ENCODE data around the gene RBSN. TPM values are rescaled to one million over a fixed set of nuclear protein-coding genes. Genes with fewer than 3 reads are reported as not detected.

The RBSN gene
- polyA plus RNA-seq, 4 donors, result 22.5 to 29.4 (median 26.5) TPM

GRCh38 chr3:15063656-15064286 is 35.2 kb downstream of the RBSN start:
- no peak for DNase-seq (ENCODE audit: low read depth in 4 of 4, low spot score in 3 of 4)

DNA sequence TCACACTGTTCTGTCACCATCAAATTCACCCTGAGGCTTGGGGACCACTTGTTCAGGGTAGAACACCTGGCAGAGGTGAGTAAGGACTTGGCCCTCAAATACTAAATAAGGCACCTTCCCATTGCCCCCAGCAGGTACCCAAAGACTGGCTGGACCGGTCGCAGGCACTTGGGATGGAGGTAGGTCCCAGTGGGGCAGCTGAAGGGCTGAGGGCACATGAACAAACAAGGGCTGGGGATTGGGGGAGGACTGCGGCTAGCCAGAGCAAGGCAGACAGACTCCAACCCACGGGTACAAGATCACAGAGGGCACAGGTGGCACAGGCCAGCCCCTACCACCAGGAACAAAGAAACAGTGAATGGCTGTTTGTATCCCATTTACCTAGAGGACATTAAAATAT is 35.7 kb downstream of the RBSN start:
- no peak for DNase-seq (ENCODE audit: low read depth in 4 of 4, low spot score in 3 of 4)

- DNase-seq (ENCODE audit: low read depth in 4 of 4, low spot score in 3 of 4), result no peak
Observed at GRCh38 chr3:15060029-15060428, 38.9 kb downstream of the RBSN start.

DNA sequence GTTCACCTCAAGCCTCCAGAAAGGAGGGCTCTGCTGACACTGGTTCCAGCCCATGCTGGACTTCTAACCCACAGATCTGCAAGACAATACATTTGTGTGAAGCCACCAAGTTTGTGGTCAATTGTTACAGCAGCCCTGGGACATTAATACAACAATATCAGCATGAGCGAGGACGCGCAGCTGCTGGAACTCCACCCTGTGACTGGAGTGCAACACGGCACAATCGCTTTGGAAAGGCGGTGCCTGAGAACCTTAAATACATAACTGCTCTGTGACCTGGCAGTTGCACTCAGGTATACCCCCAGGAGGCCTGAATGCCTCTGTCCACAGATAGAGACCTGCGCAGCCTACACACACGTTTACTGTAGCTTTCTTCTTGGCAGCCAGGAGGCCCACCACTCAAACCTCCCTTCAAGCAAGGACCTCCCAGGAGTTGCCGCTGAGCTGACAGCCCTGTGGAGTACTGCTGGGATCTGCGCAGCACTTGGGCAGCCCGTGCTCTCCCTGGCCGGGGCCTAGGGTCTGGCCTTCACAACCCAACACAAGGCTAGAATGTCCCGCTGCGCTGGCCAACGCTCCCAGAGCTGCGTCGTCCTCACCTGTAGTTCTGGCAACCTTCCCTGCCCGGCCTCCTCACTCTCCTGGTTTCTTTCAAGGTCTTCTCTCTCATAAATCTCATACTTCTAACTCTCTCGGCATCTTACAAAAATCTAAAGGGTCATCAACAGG is 42.1 kb downstream of the RBSN start:
- DNase-seq (ENCODE audit: low read depth in 4 of 4, low spot score in 3 of 4), result no peak

DNA sequence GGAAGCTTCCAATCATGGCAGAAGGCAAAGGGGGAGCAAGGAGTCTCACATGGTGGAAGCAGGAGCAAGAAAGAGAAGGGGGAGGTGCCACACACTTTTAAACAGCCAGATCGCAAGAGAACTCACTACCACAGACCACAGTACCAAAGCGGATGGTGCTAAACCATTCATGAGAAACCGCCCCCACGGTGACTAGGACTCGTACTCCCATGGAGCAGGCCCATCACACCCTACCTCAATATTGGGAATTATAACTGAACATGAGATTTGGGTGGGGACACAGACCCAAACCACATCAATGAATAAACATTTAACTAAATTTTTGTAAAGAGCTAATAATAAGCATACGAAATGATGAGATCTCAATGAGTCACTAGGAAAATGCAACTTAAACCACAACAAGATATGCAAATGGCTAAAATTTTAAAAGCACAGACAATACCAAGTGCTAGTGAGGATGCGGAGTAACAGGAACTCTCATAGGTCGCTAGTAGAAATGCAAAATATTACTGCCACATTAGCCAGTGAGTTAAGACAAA is 43.9 kb downstream of the RBSN start:
- no peak for DNase-seq (ENCODE audit: low read depth in 4 of 4, low spot score in 3 of 4)

DNA sequence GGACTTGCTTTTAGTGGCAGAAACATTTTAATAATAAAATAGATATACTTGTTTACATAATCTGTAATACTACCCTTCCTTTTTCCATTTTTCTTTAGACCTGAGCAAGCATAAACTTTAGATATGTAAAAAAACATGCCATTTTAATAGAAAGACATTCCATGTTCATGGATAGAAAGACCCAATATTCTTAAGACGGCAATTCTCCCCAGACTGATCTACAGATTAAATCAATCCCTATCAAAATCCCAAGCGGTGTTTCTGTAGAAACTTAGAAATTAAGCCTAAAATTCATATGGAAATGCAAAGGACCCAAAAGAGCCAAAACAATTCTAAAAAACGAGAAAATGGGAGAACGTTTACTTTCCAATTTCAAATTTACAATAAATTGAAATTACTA is 45.4 kb downstream of the RBSN start:
- no peak for DNase-seq (ENCODE audit: low read depth in 4 of 4, low spot score in 3 of 4)

GRCh38 chr3:15052335-15053242 is 46.4 kb downstream of the RBSN start:
- no peak for DNase-seq (ENCODE audit: low read depth in 4 of 4, low spot score in 3 of 4)

DNA sequence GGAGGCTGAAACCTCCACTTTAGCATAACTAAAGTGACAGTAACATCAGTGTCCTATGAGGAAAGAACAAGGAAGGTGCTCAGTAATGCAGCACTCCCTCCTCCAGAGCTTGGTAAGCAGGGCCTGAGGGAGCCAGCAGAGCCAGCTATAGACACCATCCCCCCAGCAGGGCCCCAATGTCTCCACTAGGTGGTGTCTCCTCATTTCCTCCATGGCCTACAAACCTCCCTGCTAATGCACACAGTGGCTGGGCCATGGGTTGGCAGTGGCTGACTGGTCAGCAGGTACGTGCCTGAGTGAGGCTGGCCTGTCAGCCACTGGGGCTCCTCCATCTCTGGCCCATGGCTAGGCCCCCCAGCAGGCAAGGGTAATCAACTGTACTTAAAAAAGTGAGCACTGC is 47.4 kb downstream of the RBSN start:
- DNase-seq (ENCODE audit: low read depth in 4 of 4, low spot score in 3 of 4), result no peak

GRCh38 chr3:15050405-15051092 is 48.4 kb downstream of the RBSN start:
- no peak for DNase-seq (ENCODE audit: low read depth in 4 of 4, low spot score in 3 of 4)

- DNase-seq (ENCODE audit: low read depth in 4 of 4, low spot score in 3 of 4), result no peak
Observed at GRCh38 chr3:15049584-15049983, 49.4 kb downstream of the RBSN start.

- no peak for DNase-seq (ENCODE audit: low read depth in 4 of 4, low spot score in 3 of 4)
Observed at GRCh38 chr3:15045667-15046066, 53.3 kb downstream of the RBSN start.

DNA sequence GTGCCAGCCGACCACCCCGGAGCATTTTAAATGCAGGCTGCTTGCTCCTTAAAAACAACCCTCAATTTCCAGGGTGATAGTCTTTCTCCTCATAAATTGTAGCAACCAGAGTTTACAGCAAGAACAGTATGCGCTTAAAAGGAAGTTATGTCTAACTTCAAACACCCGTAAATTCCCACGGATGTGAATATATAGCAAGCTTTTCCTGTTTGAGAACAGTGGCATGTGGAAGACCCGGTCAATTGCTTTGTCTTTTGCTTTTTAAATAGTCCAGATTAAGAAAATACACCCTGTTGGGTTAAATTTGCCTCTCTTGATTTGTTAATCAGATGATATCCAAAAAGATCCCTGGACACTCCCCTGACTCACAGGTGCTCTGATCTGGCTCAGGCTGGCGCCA is 54.6 kb downstream of the RBSN start:
- no peak for DNase-seq (ENCODE audit: low read depth in 4 of 4, low spot score in 3 of 4)

GRCh38 chr3:15043408-15044171 is 55.4 kb downstream of the RBSN start:
- DNase-seq (ENCODE audit: low read depth in 4 of 4, low spot score in 3 of 4), result no peak

DNA sequence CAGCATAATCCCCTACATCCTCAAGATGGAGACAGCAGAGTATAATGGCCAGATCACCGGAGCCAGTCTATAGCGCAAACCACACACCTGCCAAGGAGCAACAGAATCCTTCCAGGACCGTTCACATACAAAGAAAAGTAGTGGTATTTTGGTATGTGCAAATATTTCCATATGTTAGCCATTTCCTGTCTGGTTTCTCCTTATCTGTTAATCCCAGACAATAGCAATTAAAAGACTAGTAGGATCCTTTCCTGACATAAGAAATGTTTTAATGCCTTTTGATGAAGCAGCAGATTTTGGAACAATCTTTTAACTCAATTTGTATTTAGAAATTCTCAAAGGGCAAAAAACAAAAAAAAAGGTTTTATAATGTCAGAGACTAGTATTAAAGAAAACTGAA is 56.0 kb downstream of the RBSN start:
- no peak for DNase-seq (ENCODE audit: low read depth in 4 of 4, low spot score in 3 of 4)

GRCh38 chr3:15041950-15042349 is 57.0 kb downstream of the RBSN start:
- no peak for DNase-seq (ENCODE audit: low read depth in 4 of 4, low spot score in 3 of 4)

DNA sequence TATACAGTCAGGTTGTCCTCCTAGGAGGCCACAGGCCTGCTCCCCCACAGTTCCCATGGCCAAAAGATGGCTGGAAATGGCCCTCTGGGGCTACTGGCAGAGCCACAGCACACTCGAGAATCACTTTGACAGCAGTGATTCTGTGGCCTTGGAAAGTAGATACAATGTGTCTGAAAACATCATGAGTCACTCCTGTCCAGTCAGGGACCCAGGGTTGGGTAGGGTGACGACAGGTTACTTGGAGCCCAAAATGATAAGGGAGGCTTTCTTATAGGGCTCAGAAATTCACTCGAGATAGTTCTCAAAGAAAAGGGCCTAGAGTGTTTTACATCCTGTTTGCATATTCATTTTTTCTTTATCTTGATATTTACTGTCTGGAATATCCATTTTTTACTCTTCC is 58.1 kb downstream of the RBSN start:
- no peak for DNase-seq (ENCODE audit: low read depth in 4 of 4, low spot score in 3 of 4)

GRCh38 chr3:15038306-15038705 is 60.6 kb downstream of the RBSN start:
- DNase-seq (ENCODE audit: low read depth in 4 of 4, low spot score in 3 of 4), result no peak

GRCh38 chr3:15033103-15033502 is 65.8 kb downstream of the RBSN start:
- no peak for DNase-seq (ENCODE audit: low read depth in 4 of 4, low spot score in 3 of 4)

- DNase-seq (ENCODE audit: low read depth in 4 of 4, low spot score in 3 of 4), result no peak
Observed at GRCh38 chr3:15032650-15033049, 66.3 kb downstream of the RBSN start.

DNA sequence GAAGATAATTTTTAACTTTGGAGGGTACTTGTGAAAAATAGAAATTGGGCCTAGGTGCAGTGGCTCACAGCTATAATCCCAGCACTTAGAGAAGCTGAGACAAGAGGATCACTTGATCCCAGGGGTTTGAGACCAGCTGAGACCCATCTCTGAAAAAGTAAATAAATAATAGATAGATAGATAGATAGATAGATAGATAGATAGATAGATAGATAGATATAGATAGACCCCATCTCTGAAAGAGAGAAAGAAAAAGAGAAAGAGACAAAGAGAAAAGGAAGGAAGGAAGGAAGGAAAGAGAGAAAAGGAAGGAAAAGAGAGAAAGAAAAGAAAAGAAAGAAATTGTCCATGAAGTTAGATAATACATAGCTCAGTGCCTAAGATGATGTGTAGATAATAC is 69.3 kb downstream of the RBSN start:
- DNase-seq (ENCODE audit: low read depth in 4 of 4, low spot score in 3 of 4), result no peak

All from left renal pelvis (tissue), 4 donors.